Smooth muscle cell (in vitro differentiated cells): ENCODE results near the gene ABCA13. TPM values are rescaled to one million over a fixed set of nuclear protein-coding genes. Genes with fewer than 3 reads are reported as not detected.

Experiments
- DNase-seq: peaks from one replicate; lab custom pipeline; 2025; ENCODE audit not compliant: unreplicated experiment; lab: John Stamatoyannopoulos, UW
- H2AFZ ChIP-seq: fragments of 200-600 bp; sonication (generic); 2 replicates; pipeline ENCODE4 v1.6.0; 2016; ENCODE audit warnings: antibody characterized with exemption, low read depth, mild to moderate bottlenecking
- H3F3A ChIP-seq: fragments of 200-600 bp; sonication (generic); 2 replicates; pipeline ENCODE4 v1.6.0; 2017; ENCODE audit warnings: antibody characterized with exemption, low read depth
- H3K27ac ChIP-seq: fragments of 200-600 bp; sonication (generic); 2 replicates; pipeline ENCODE4 v1.5.1; 2016; ENCODE audit warnings: low read depth, mild to moderate bottlenecking
- H3K27me3 ChIP-seq: fragments of 200-600 bp; sonication (generic); 2 replicates; pipeline ENCODE4 v1.6.1; 2016; ENCODE audit warnings: low read depth, mild to moderate bottlenecking
- H3K36me3 ChIP-seq: fragments of 200-600 bp; sonication (generic); 2 replicates; pipeline ENCODE4 v1.5.1; 2016; ENCODE audit warnings: low read depth
- H3K4me1 ChIP-seq: fragments of 200-600 bp; sonication (generic); 2 replicates; pipeline ENCODE4 v1.5.1; 2016; ENCODE audit warnings: low read depth
- H3K4me2 ChIP-seq: fragments of 200-600 bp; sonication (generic); 2 replicates; pipeline ENCODE4 v1.6.0; 2016; ENCODE audit warnings: mild to moderate bottlenecking
- H3K4me3 ChIP-seq: fragments of 200-600 bp; sonication (generic); 2 replicates; pipeline ENCODE4 v1.5.1; 2016; ENCODE audit warnings: mild to moderate bottlenecking
- H3K79me2 ChIP-seq: fragments of 200-600 bp; sonication (generic); 2 replicates; pipeline ENCODE4 v1.6.0; 2016; ENCODE audit warnings: low read depth, mild to moderate bottlenecking
- H3K9ac ChIP-seq: fragments of 200-600 bp; sonication (generic); 2 replicates; pipeline ENCODE4 v1.6.0; 2016; ENCODE audit warnings: low read depth
- H3K9me3 ChIP-seq: fragments of 200-600 bp; sonication (generic); replicated peaks from 2 replicates; pipeline ENCODE4 v1.5.1; 2016; ENCODE audit warnings: low read depth
- H4K20me1 ChIP-seq: fragments of 200-600 bp; sonication (generic); 2 replicates; pipeline ENCODE4 v1.6.0; 2016; ENCODE audit warnings: low read depth
- CTCF ChIP-seq: fragments of 200-600 bp; sonication (generic); IDR thresholded peaks from 2 replicates; pipeline ENCODE4 v1.5.1; 2017; ENCODE audit warnings: borderline replicate concordance, mild to moderate bottlenecking, antibody characterized with exemption; ENCODE audit not compliant: insufficient read depth, poor library complexity, severe bottlenecking
- WGBS: methylation state at CpG from one replicate; pipeline ENCODE4 v1.1.7; 2016; ENCODE audit warnings: low lambda C conversion rate; 5-methylcytosine and 5-hydroxymethylcytosine counted together
- polyA plus RNA-seq: library from polyadenylated mRNA; unstranded; fragments of >200 nt; fragmentation: Nextera tagmentation; extraction: Ambion mirVana; gene quantifications from 2 replicates; pipeline ENCODE4 v1.2.1, GENCODE V29; 2016
- total RNA-seq: library from RNA; depleted of rRNA; stranded (reverse); fragments of >200 nt; gene quantifications from 2 replicates; pipeline ENCODE4 v1.2.3, GENCODE V29; 2014

ABCA13 gene
- total and polyA plus RNA-seq, 2 experiments from 2014 or later = not detected

DNA sequence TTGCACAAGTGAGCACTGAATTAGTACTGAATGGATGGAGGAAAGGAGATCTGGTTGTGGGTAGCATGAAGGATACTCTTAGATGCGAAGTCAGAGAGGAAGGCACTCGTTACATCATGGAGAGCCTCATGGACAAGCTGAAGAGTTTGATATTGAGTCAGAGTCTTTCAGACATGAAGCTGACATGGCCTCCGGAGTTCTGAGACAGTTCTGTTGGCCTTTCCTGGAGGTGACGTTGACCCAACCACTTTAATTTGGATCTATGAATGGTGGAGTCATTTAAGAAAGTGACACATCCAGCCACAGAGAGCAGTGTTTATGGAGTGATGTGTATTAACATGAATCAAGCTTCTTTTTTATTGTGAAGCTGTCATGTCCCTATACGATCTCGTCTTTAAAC, 466.8 kb downstream of the ABCA13 start:
- Histone ChIP-seq H3F3A (no peaks in the 10 kb centered on the region), H3K4me1 (peaks cover 5% of the 10 kb centered on the region), H3K9me3 (no peaks in the 10 kb centered on the region), H4K20me1 (no peaks in the 10 kb centered on the region), H2AFZ (no peak overlapping the region), H3K9ac (no peak overlapping the region), H3K27ac (peak overlapping the region; percentile 75), H3K4me3 (no peak overlapping the region), H3K79me2 (no peaks in the 10 kb centered on the region), H3K27me3 (peaks cover 7% of the 10 kb centered on the region), H3K36me3 (no peaks in the 10 kb centered on the region), H3K4me2 (no peak overlapping the region)
- WGBS = 89% methylated on average over 6 of the region's 6 CpGs
- DNase-seq = no peak
- TF ChIP-seq CTCF = no peak

DNA sequence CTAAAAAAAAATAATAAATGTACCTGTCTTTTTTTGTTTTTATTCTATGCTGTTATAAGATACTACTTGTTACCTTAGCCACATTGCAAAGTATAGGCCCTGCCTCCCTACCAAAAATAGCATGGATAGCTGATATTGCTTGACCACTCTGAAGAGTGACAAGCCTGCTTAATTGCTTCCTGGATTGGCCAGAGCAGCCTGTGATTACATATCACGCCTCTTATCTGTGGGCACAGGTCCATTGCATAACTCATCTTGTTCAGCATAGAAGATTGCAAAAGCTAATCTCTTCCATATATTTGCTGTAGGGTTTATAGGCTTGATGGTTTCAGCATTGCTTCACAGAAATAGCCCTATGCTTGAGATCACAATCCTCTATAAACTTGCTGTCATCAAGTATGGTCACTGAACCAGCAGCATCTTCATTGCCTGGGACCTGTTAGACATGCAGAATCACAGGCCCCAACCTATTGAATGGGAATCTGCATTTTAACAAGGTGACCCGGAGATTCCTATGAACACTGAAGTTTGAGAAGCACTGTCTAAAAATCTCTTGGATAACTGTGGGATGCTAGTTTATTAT, 472.3 kb downstream of the ABCA13 start:
- Histone ChIP-seq H3K79me2 (no peaks in the 10 kb centered on the region), H3F3A (no peaks in the 10 kb centered on the region), H3K27me3 (peaks cover 12% of the 10 kb centered on the region), H3K4me1 (no peaks in the 10 kb centered on the region), H3K27ac (no peak overlapping the region), H3K4me2 (no peak overlapping the region), H3K36me3 (no peaks in the 10 kb centered on the region), H3K9me3 (no peaks in the 10 kb centered on the region), H2AFZ (no peak overlapping the region), H3K4me3 (no peak overlapping the region), H3K9ac (no peak overlapping the region), H4K20me1 (no peaks in the 10 kb centered on the region)
- no peak for TF ChIP-seq CTCF
- 50% methylated on average over 2 of the region's 2 CpGs for WGBS
- no peak for DNase-seq

GRCh38 chr7:48658138-48658537, 486.9 kb downstream of the ABCA13 start:
- no peak for TF ChIP-seq CTCF
- Histone ChIP-seq H3K27ac (no peak overlapping the region), H3K9ac (no peak overlapping the region), H3K4me1 (no peaks in the 10 kb centered on the region), H3K36me3 (no peaks in the 10 kb centered on the region), H4K20me1 (no peaks in the 10 kb centered on the region), H3K4me3 (no peak overlapping the region), H3K4me2 (no peak overlapping the region), H3K27me3 (no peaks in the 10 kb centered on the region), H3K79me2 (no peaks in the 10 kb centered on the region), H2AFZ (no peak overlapping the region), H3K9me3 (no peaks in the 10 kb centered on the region), H3F3A (no peaks in the 10 kb centered on the region)
- no peak for DNase-seq
- WGBS = 94% methylated on average over 2 of the region's 2 CpGs

DNA sequence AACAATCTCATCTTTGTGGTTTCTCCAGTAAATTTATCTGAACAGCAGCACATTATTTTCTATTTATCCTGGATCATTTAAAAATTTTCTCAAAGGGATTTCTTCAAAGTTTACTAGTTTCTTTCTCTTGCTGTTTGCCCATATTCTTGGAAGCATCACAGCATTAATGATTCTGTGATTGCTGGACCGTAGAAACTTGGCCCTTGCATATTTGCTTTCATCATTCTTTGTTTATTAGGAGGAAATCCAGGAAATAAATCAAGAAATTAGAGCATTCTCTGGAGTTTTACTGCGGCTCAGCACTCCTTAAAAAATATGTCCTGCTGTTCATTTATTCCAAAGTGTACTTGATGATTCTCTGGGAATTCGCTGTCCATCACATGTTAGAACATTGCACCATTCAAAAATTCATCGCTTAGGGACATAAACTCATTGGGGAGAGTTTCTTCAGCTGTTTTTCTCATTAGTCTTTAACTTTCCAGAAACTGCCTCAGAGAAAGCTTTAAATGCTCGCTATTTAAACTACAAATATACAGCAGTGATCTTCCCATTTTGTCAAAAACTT, 489.1 kb downstream of the ABCA13 start:
- no peak for DNase-seq
- 80% methylated on average over 5 of the region's 5 CpGs for WGBS
- H2AFZ ChIP-seq = no peak overlapping the region
- no peak overlapping the region for H3K9ac ChIP-seq
- H3K4me2 ChIP-seq = no peak overlapping the region
- no peaks in the 10 kb centered on the region for H3K9me3 ChIP-seq
- no peaks in the 10 kb centered on the region for H3K79me2 ChIP-seq
- no peak for TF ChIP-seq CTCF
- no peak overlapping the region for H3K4me3 ChIP-seq
- no peak overlapping the region for H3K27ac ChIP-seq
- no peaks in the 10 kb centered on the region for H3K36me3 ChIP-seq
- no peaks in the 10 kb centered on the region for H4K20me1 ChIP-seq
- no peaks in the 10 kb centered on the region for H3F3A ChIP-seq
- no peaks in the 10 kb centered on the region for H3K27me3 ChIP-seq
- H3K4me1 ChIP-seq = no peaks in the 10 kb centered on the region
